Keratinocyte (primary cell): ENCODE measurements around the gene CNIH2. TPM values are rescaled to one million over a fixed set of nuclear protein-coding genes. Genes with fewer than 3 reads are reported as not detected.

Experiments used
- DNase-seq: peaks from one replicate; pipeline ENCODE4 v3.0.0-alpha.2; 2011; ENCODE audit warnings: low read depth, missing footprints, low spot score
- FAIRE-seq: peaks from 2 replicates; lab custom pipeline; 2011; peaks lifted over from hg19 to GRCh38; lab: Jason Lieb, UNC
- H2AFZ ChIP-seq: 2 replicates; pipeline ENCODE4 v1.6.0; 2012; ENCODE audit warnings: low read length, control low read depth, inconsistent platforms; ENCODE audit not compliant: control insufficient read depth
- H3K27ac ChIP-seq: 2 replicates; pipeline ENCODE4 v1.5.1; 2011; ENCODE audit warnings: low read length; ENCODE audit not compliant: control insufficient read depth, insufficient read depth
- H3K27me3 ChIP-seq: 3 replicates; pipeline ENCODE4 v1.6.0; 2011; ENCODE audit warnings: low read length; ENCODE audit not compliant: control insufficient read depth, insufficient read depth; ENCODE audit errors: extremely low read depth
- H3K36me3 ChIP-seq, 2 experiments: 2 replicates in 1 of 2; 3 replicates in 1 of 2; pipeline ENCODE4 v1.5.1; 2011; ENCODE audit warnings: low read length in 2 of 2, mild to moderate bottlenecking in 1 of 2; ENCODE audit not compliant: control insufficient read depth in 2 of 2, insufficient read depth in 2 of 2; ENCODE audit errors: extremely low read depth in 1 of 2
- H3K4me1 ChIP-seq: 3 replicates; pipeline ENCODE4 v1.5.1; 2011; ENCODE audit warnings: low read length; ENCODE audit not compliant: control insufficient read depth, insufficient read depth; ENCODE audit errors: extremely low read depth
- H3K4me2 ChIP-seq: 3 replicates; pipeline ENCODE4 v1.6.0; 2011; ENCODE audit warnings: low read depth, low read length; ENCODE audit not compliant: control insufficient read depth, insufficient read depth; ENCODE audit errors: extremely low read depth
- H3K4me3 ChIP-seq, 3 experiments: fragments of 200-600 bp in 1 of 3; sonication (generic) in 1 of 3; 2 replicates in 2 of 3; 3 replicates in 1 of 3; pipeline ENCODE4 v1.5.1; 2011 to 2016; ENCODE audit warnings: low read length in 3 of 3, mild to moderate bottlenecking in 3 of 3, control low read depth in 2 of 3, inconsistent platforms in 1 of 3, low read depth in 1 of 3, mixed read lengths in 1 of 3, mixed run types in 1 of 3, moderate library complexity in 1 of 3; ENCODE audit not compliant: control insufficient read depth in 2 of 3, insufficient read depth in 2 of 3; ENCODE audit errors: extremely low read depth in 1 of 3
- H3K79me2 ChIP-seq: 2 replicates; pipeline ENCODE4 v1.6.0; 2012; ENCODE audit warnings: low read length; ENCODE audit not compliant: control insufficient read depth, insufficient read depth
- H3K9ac ChIP-seq: 3 replicates; pipeline ENCODE4 v1.6.0; 2011; ENCODE audit warnings: low read length; ENCODE audit not compliant: control insufficient read depth, insufficient read depth; ENCODE audit errors: extremely low read depth
- H3K9me1 ChIP-seq: 3 replicates; pipeline ENCODE4 v1.6.0; 2011; ENCODE audit warnings: low read length; ENCODE audit not compliant: control insufficient read depth, insufficient read depth; ENCODE audit errors: extremely low read depth
- H3K9me3 ChIP-seq: 2 replicates; pipeline ENCODE4 v1.5.1; 2012; ENCODE audit warnings: low read depth, low read length; ENCODE audit not compliant: control insufficient read depth
- H4K20me1 ChIP-seq: 3 replicates; pipeline ENCODE4 v1.6.0; 2011; ENCODE audit warnings: low read length; ENCODE audit not compliant: control insufficient read depth, insufficient read depth; ENCODE audit errors: extremely low read depth
- EZH2 ChIP-seq: IDR thresholded peaks from one replicate; pipeline ENCODE4 v1.6.1; 2012; ENCODE audit warnings: inconsistent platforms, mild to moderate bottlenecking, low read length, moderate library complexity
- dilution Hi-C: fragments of 300-500 bp; cut with MboI; formaldehyde crosslinking; loops from one replicate; pipeline ENCODE4 v1.7.0; 2020; ENCODE audit warnings: low sequenced_read_pairs; ENCODE audit not compliant: extremely low pct_ligation_motif_present
- polyA plus RNA-seq, 5 experiments: library from polyadenylated mRNA; depleted of rRNA in 3 of 5; stranded (reverse) in 3 of 5; stranded (forward) in 1 of 5; unstranded in 1 of 5; fragments of >200 nt; gene quantifications; 1 replicate in 1 of 5; 2 replicates in 3 of 5; 3 replicates in 1 of 5; pipeline versions ENCODE4 v1.2.1 to v1.2.3, GENCODE V29; 2011 to 2012; ENCODE audit warnings: missing spikeins in 2 of 5, low read depth in 1 of 5, low replicate concordance in 1 of 5
- TF ChIP-seq, protein P1 (sequence below), 3 experiments: IDR thresholded peaks in 1 of 3; conservative IDR thresholded peaks in 1 of 3; optimal IDR thresholded peaks in 1 of 3; 2 replicates in 2 of 3; 3 replicates in 1 of 3; pipeline versions ENCODE3 to v1.5.1; 2011; ENCODE audit warnings: low read length in 3 of 3, mild to moderate bottlenecking in 3 of 3, moderate library complexity in 2 of 3, control low read depth in 1 of 3, inconsistent platforms in 1 of 3; ENCODE audit not compliant: insufficient read depth in 2 of 3; ENCODE audit errors: extremely low read depth in 1 of 3

The CNIH2 gene
- polyA plus RNA-seq, 1 donor (not counting 4 experiments of a cell fraction or from before 2014, with no cell fraction given), result 0.17 TPM

- Histone ChIP-seq H3K9me1 (no peaks in the 10 kb centered on the region), H3K4me3 (no peak overlapping the region), H3K79me2 (no peaks in the 10 kb centered on the region), H3K36me3 (peaks cover 14 to 22% of the 10 kb centered on the region in 2 experiments), H3K9me3 (no peaks in the 10 kb centered on the region), H3K27ac (no peak overlapping the region), H3K9ac (no peak overlapping the region), H3K4me1 (no peaks in the 10 kb centered on the region), H3K27me3 (no peaks in the 10 kb centered on the region), H4K20me1 (no peaks in the 10 kb centered on the region), H2AFZ (no peak overlapping the region), H3K4me2 (no peak overlapping the region)
- TF ChIP-seq EZH2, result no peak
- TF ChIP-seq, protein P1, sequence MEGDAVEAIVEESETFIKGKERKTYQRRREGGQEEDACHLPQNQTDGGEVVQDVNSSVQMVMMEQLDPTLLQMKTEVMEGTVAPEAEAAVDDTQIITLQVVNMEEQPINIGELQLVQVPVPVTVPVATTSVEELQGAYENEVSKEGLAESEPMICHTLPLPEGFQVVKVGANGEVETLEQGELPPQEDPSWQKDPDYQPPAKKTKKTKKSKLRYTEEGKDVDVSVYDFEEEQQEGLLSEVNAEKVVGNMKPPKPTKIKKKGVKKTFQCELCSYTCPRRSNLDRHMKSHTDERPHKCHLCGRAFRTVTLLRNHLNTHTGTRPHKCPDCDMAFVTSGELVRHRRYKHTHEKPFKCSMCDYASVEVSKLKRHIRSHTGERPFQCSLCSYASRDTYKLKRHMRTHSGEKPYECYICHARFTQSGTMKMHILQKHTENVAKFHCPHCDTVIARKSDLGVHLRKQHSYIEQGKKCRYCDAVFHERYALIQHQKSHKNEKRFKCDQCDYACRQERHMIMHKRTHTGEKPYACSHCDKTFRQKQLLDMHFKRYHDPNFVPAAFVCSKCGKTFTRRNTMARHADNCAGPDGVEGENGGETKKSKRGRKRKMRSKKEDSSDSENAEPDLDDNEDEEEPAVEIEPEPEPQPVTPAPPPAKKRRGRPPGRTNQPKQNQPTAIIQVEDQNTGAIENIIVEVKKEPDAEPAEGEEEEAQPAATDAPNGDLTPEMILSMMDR (optimal IDR thresholded peaks at IDR 0.05 in 1 of 3, IDR thresholded peaks at IDR 0.05 in 1 of 3, conservative IDR thresholded peaks at IDR 0.05 in 1 of 3; ENCODE audit: extremely low read depth in 1 of 3, insufficient read depth in 2 of 3, low read length in 3 of 3), result no peak
- FAIRE-seq (no peak), DNase-seq (no peak)
- dilution Hi-C loops, result no loop called here
Observed at GRCh38 chr11:66243782-66244535, 34.0 kb upstream of the CNIH2 start.

- Histone ChIP-seq H3K4me1 (no peaks in the 10 kb centered on the region), H3K9ac (no peak overlapping the region), H3K27ac (no peak overlapping the region), H3K27me3 (no peaks in the 10 kb centered on the region), H3K9me1 (no peaks in the 10 kb centered on the region), H3K9me3 (no peaks in the 10 kb centered on the region), H3K36me3 (peaks cover 12 to 14% of the 10 kb centered on the region in 2 experiments), H2AFZ (no peak overlapping the region), H3K79me2 (no peaks in the 10 kb centered on the region), H3K4me3 (no peak overlapping the region), H4K20me1 (no peaks in the 10 kb centered on the region), H3K4me2 (no peak overlapping the region)
- TF ChIP-seq EZH2, result no peak
- TF ChIP-seq, protein P1 (optimal IDR thresholded peaks at IDR 0.05 in 1 of 3, IDR thresholded peaks at IDR 0.05 in 1 of 3, conservative IDR thresholded peaks at IDR 0.05 in 1 of 3; ENCODE audit: extremely low read depth in 1 of 3, insufficient read depth in 2 of 3, low read length in 3 of 3), result no peak
- dilution Hi-C loops, result no loop called here
- FAIRE-seq (no peak), DNase-seq (no peak)
Observed at GRCh38 chr11:66247295-66247694, 30.7 kb upstream of the CNIH2 start.
